KOPT-K1 (cell line): ENCODE measurements around the gene HDAC4.

Experiments used
- H3K27ac ChIP-seq: fragments of 200-600 bp; sonication (generic); 2 replicates; pipeline ENCODE4 v1.5.1; 2016; ENCODE audit warnings: antibody characterized with exemption, mild to moderate bottlenecking, low read depth, low read length; ENCODE audit not compliant: poor library complexity, severe bottlenecking
- H3K36me3 ChIP-seq: fragments of 200-600 bp; sonication (generic); 2 replicates; pipeline ENCODE4 v1.5.1; 2017; ENCODE audit warnings: antibody characterized with exemption, mild to moderate bottlenecking, low read length, moderate library complexity; ENCODE audit not compliant: insufficient read depth
- H3K9me3 ChIP-seq: fragments of 200-600 bp; sonication (generic); 2 replicates; pipeline ENCODE4 v1.5.1; 2017; ENCODE audit warnings: antibody characterized with exemption, low read length, mild to moderate bottlenecking; ENCODE audit not compliant: insufficient read depth, poor library complexity, severe bottlenecking

HDAC4 gene

DNA sequence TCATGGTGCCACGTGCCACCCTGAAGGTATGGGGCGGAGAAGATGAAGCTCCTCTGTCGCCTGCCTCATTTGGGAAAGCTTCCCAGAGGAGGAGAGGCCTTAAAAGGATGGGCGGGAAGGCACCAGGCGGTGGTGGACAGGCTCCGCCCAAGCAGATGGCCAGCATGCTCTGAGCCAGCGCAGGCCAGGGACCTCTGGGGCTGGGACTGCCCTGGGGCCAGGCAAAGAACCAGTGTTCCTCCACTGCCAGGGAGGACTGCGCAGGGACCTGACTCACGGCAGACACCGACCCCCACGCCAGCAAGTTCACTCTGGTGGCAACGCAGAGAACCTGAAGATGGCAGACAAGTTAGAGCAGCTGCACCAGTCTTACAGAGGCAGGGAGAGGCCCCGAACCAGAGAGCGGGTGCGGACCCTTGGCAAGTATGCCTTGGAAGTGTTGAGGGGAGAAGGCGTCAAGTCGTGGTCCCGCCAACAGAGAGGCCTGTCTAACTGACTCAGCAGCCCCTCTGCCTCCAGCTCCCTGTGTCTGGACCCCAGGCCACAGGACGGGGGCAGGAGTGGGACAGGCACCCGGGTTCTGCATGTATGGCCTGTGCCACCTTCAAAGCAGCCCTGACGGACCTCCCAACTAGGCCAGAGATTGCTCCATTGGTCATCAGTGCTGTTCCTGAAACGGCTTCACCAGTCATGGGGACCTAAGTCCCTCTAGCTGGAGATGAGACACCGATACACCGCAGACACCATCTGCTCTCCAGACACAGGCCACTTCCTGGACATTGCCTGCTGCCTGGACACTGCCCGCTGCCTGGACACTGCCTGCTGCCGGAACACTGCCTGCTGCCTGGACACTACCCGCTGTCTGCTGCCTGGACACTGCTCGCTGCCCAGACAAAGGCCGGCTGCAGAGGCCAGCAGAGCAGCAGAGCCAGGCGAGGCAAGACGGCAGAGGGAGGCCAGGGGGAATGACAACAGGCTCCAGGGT, 124.7 kb downstream of the HDAC4 start:
- Histone ChIP-seq H3K9me3 (no peaks in the 10 kb centered on the region), H3K27ac (no peak overlapping the region), H3K36me3 (peaks cover 24% of the 10 kb centered on the region)

DNA sequence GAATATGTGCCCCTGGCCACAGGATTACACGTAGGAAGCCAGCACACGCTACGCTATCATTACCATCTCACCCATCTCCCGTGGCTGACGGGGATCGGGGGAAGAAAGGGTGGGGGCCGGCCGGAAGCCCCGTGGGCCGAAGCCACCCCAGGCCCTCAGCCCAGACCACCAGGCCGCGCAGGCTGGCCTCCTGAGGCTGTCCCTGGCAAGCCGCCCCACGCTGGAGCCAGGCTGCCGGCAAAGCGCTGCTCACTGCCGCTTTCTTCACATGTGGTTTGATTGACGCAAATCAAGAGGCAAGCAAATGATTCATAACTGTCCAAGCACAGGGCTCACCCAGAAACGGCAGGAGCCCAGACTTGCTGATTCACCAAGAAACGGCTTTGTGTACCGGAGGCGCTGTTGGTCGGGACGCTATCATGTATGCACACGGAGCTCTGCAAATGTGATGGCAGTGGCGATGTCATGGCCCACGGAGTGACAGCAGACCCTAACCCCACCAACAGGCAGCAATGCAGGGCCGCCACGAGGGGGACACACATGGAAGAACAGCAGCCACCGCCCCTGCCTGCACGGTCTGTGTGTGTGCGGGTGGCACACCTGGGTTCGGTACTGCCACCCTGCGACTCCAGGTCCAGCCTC, 125.7 kb downstream of the HDAC4 start:
- H3K9me3 ChIP-seq = no peaks in the 10 kb centered on the region
- H3K36me3 ChIP-seq = peaks cover 31% of the 10 kb centered on the region
- H3K27ac ChIP-seq = no peak overlapping the region

DNA sequence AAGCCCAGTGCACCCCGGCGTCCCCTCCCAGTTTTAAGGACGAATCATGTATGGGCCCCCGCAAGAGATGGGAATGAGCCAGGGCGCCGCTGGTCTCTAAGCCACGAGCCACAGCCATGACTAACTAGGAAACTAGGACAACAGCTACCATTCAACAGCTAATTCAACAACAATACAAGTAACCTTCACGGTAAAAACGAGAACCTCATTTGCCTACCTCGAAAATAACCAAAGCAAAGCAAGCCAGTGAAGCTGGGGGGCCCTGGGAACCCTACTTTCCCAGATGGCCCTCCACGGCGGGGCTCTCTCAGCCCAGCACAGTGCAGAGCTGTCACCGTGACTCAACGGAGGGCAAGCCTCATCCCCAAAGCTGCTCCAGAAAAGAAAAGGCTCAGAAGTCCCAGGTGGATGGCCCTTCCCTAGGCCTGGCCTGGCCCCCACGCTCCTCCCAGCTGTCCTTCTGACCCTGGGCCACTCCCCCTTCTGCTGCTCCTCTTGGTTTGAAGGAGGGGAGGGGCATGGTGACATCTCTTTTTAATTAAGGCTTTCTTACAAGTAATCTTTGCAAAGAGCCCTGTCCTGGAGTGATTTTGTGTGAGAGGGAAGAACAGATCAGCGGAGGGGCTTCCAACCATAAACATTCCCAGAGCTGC, 126.3 kb downstream of the HDAC4 start:
- no peaks in the 10 kb centered on the region for H3K9me3 ChIP-seq
- H3K36me3 ChIP-seq = peaks cover 32% of the 10 kb centered on the region
- H3K27ac ChIP-seq = no peak overlapping the region

DNA sequence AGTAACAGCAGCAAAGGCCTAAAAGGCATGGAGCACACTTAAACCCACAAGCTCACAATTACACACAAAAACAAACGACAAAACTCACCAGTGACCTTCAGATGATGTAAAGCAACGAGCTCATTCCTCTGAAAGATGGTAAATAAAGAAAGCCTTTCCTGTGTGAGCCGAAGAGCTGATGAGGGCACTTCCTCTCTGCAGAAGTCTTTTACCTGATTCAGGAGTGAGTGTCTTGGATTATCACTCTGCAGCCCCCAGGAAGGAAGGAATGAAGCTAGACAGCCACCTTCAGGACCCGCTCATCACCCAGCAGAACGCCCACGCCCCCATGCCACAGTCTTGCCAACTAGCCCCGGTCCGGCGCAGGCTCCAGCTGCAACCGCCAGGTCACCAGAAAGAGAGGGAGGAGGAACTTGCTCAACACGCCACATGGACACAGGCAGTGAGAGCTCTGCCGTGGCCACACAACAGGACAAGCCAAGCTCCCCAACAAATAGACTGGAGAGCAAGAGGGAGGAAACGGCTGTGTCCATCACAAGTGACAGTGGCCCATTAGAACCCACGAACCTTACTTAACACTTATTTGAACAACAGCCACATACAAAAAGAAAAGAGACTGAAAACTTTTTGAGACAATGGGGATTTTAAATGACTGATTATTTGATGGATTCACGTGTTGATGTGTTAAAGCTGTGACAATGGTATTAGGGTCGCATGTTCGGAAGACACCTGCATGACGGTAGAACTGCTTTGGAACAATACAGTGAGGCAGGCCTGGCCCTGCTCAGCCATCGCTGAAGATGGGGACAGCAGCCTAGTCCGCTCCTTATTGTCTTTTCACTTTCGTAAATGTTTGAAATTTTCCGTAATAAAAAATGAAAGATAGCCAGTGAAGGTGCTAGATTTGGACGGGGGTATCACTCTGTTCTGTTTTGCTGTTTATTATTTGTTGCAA, 127.3 kb downstream of the HDAC4 start:
- Histone ChIP-seq H3K36me3 (peaks cover 32% of the 10 kb centered on the region), H3K27ac (no peak overlapping the region), H3K9me3 (no peaks in the 10 kb centered on the region)

DNA sequence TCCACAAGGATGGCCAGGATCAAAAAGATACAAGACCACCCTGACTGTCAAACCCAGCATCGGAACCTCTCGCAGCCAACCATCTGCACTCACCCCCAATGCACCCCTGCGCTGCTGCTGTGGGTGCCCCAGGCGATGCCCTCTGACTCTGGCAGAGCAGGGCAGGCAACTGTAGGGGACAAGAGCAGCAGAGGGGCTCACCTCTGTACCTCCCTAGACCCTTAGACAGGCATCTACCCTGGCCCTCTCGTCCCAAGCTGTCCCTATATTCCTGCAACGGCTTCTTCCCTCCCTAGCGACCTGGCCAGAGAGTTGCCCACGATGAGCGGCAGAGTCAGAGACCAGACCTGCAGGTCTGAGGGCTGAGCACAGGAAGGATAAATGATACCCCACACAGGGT, 128.2 kb downstream of the HDAC4 start:
- Histone ChIP-seq H3K27ac (no peak overlapping the region), H3K36me3 (peaks cover 32% of the 10 kb centered on the region), H3K9me3 (no peaks in the 10 kb centered on the region)

DNA sequence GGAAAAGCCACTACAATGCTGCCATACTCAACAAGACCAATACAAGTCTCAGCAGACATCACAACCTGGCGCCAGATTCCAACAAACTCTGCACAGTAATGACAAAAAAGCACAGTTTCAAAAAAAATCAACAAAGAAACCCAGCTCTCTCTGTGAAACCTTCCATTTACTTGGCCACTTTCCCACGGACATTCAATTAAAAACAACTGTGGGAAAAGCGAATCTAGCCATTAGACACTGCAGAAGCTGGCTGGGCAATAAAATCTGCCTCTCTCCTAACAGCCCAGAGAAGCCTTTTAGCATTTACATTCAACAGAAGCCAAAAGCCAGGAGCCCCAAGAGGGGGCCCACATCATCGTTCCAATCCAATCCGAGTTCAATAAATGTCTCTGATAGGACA, 128.9 kb downstream of the HDAC4 start:
- peaks cover 32% of the 10 kb centered on the region for H3K36me3 ChIP-seq
- H3K9me3 ChIP-seq = no peaks in the 10 kb centered on the region
- no peak overlapping the region for H3K27ac ChIP-seq

DNA sequence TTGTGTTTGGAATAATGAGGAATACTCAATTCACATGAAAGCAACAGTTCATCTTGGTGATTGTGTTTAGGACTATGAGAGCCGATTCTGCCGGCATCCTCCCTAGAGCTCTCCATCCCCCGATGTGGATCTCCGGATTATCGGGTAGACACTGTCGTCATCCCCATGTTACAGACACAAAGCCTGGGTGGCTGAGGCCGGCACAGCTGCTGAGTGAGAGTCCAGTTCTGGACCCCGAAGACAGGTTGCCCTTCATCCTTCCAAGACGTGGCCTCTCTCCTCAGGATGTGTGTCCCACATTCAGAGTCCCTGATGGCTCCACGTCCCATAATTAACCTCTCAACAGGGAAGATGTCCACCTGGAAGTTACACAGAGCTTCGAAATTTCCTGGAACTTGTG, 129.3 kb downstream of the HDAC4 start:
- no peak overlapping the region for H3K27ac ChIP-seq
- no peaks in the 10 kb centered on the region for H3K9me3 ChIP-seq
- peaks cover 28% of the 10 kb centered on the region for H3K36me3 ChIP-seq

DNA sequence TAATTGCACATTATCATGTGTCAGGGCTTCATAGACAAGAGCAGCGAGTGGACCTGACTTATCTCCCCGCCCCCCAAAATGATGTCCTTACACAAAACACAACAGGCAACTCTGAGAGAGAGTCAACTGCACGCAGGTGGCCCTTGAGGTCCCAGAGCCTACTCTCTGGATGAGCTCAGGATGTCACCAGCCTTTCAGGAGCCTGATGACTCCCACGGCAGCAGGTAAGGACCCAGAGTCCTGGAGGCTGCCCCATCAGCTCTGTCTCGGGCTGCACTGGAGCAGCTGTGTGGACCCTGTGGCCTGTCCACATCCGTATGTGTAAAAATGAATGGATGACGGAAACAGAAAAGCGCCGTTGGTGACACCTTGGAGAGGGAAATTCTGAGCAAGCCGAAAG, 130.9 kb downstream of the HDAC4 start:
- no peak overlapping the region for H3K27ac ChIP-seq
- H3K9me3 ChIP-seq = no peaks in the 10 kb centered on the region
- H3K36me3 ChIP-seq = peaks cover 22% of the 10 kb centered on the region

DNA sequence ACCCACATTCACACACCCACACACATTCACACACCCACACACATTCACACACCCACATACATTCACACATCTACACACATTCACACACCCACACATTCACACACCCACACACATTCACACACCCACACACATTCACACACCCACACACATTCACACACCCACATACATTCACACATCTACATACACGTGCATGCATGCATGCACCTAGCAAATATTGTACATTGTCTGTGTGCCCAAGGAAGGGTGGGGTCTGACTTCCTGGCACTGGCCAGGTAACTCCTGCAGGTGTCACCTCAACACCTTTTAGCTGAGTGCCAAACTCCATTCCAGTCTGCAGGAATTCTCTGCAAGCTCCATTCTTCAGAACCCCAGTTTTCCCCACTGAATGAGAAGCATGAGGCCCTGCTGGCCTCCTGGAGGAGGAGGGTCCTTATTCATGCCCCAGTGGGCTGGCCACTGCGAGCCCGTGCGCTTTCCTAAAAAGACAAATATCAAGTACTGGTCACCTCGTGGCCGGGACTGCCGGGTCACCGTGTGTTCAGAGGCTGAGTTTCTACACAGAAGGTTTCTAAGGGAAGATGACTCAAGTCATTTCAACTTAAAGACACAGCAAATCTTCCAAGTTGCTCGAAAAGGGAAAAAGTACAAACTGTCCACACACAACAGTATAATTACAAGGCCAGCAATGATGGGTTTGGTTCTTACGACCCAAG, 131.5 kb downstream of the HDAC4 start:
- Histone ChIP-seq H3K36me3 (peaks cover 22% of the 10 kb centered on the region), H3K9me3 (no peaks in the 10 kb centered on the region), H3K27ac (peak overlapping the region; percentile 74)

DNA sequence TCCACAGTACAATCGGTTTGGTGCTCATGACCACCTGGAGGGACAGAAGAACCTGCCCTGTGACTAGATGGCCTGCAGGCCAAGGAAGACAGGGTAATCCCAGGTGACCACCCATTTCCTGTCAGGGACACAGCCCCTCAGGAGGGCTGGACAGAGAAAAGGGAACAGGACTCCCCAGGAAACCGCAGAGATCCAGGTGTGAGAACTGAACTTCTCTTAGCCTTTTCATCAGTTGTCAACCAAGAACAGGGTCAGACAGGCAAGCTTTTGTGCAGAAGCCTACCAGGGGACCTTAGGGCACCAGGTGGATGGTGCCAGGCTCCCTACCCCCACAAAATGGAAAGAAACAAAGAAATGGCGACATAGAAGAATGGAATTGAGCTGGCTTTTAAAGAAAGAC, 132.3 kb downstream of the HDAC4 start:
- Histone ChIP-seq H3K9me3 (no peaks in the 10 kb centered on the region), H3K36me3 (peaks cover 22% of the 10 kb centered on the region), H3K27ac (peak overlapping the region; percentile 74)

DNA sequence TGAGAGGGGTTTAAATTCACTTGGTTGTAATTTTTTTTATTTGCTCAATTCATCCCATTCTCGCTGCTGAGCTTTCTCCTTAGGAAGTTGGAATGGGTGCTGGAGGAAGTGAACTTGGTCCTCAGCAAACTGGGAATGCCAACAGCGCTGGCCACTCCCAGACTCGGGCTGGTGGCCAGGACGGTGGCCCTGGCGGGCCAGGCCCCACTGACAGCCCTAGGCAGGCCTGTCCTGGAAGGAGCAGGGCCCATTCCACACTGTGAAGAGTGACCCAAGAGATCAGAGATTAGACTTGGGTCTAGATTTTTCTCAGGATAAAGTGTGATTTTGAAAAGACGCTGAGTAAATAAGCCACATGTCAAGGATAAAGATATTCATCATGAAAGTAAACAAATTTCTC, 132.7 kb downstream of the HDAC4 start:
- H3K36me3 ChIP-seq = peaks cover 20% of the 10 kb centered on the region
- H3K27ac ChIP-seq = peak overlapping the region; percentile 74
- no peaks in the 10 kb centered on the region for H3K9me3 ChIP-seq

DNA sequence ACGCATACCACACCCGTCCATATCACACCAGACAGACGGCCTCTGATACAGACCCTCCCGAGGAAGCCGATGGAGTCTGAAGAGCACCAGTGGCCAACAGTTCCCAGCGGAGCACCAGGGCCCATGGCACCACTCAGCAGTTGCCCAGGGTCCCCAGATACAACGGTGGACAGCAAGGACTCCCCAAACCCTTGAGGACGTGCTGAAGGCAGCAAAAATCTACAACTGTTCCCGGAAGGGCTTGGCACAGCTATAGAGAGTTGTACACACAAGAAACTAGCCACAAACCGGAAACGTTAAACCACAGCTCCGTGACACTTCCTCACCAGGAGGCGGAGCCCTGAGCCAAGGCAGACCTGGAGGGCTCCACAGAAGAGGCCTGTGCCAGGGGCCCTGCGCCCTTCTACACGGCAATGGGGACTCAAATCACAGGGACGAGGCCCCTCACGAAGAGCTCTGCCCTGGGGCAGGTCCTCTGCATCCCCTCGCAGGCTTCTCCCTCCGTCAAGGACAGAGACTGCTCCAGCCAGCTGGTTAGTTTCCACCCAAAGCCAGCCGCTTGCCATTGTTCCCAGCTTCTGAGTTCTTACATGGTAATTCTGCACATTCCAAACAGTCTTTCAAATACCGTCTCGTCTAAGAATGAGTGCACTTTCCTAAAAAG, 133.4 kb downstream of the HDAC4 start:
- Histone ChIP-seq H3K27ac (peak overlapping the region; percentile 74), H3K9me3 (no peaks in the 10 kb centered on the region), H3K36me3 (peaks cover 16% of the 10 kb centered on the region)

DNA sequence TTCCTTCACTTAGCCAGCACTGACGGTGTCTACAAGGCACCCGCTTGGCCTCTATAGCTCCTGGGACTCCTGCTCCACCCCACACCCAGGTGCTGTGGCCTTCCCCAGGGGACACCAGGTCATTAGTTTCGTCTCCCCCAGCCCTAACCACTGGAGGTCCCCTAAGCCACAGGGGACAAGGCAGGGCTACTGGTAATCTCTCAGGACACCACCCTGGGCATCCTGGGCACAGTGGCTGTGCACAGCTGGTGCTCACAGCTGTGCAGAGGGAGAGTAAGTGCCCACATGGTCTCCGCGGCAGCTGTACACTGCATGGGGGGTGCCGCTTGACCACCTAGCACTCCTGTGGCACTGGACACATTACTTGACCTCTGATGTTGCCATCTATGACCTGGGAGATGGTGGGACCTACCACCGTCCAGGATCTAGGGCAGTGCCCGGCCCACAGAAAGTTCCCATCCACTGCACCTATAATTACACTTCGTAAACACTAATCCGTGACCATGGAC, 134.0 kb downstream of the HDAC4 start:
- Histone ChIP-seq H3K36me3 (peaks cover 19% of the 10 kb centered on the region), H3K27ac (peak overlapping the region; percentile 74), H3K9me3 (no peaks in the 10 kb centered on the region)
